GM10266 (cell line): Measurements from ENCODE around the gene ZBTB34.
A peak's percentile ranks its signal among the peaks of the same experiment; 100 is the strongest.

ENCODE experiments used
- DNase-seq: peaks from one replicate; pipeline ENCODE4 v3.0.0; 2012; ENCODE audit errors: extremely low spot score
- TF ChIP-seq, protein P1 (sequence below): IDR thresholded peaks from 2 replicates; pipeline ENCODE4 v1.5.1; 2012; ENCODE audit warnings: mild to moderate bottlenecking, low read depth; ENCODE audit not compliant: control insufficient read depth, insufficient read depth; ENCODE audit errors: missing control alignments

The ZBTB34 gene

DNA sequence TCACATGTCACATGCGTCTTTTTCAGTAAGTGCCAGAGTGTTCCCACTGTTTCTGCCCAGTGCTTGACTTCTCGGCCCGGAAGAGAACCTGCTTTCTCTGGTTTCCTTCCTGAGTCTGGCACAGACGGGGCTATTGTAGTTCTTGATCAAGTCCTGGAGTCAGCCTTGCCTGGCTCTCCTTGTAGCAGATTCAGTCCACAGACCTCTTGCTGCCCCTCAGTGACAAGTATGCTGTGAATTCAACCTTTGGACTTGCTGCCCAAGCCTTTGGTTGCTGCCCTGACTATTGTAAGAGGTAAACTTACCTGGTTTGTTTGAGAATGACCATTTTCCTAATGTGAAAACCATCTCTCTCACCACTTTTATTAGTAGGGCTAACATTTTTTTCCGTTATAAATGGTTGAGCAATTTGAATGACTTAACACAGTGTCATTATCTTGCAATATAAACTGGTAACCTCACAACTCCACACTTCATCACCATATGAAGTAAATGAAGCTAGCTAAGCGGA is 24.7 kb downstream of the ZBTB34 start:
- TF ChIP-seq, protein P1, sequence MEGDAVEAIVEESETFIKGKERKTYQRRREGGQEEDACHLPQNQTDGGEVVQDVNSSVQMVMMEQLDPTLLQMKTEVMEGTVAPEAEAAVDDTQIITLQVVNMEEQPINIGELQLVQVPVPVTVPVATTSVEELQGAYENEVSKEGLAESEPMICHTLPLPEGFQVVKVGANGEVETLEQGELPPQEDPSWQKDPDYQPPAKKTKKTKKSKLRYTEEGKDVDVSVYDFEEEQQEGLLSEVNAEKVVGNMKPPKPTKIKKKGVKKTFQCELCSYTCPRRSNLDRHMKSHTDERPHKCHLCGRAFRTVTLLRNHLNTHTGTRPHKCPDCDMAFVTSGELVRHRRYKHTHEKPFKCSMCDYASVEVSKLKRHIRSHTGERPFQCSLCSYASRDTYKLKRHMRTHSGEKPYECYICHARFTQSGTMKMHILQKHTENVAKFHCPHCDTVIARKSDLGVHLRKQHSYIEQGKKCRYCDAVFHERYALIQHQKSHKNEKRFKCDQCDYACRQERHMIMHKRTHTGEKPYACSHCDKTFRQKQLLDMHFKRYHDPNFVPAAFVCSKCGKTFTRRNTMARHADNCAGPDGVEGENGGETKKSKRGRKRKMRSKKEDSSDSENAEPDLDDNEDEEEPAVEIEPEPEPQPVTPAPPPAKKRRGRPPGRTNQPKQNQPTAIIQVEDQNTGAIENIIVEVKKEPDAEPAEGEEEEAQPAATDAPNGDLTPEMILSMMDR = no peak
- no peak for DNase-seq

DNA sequence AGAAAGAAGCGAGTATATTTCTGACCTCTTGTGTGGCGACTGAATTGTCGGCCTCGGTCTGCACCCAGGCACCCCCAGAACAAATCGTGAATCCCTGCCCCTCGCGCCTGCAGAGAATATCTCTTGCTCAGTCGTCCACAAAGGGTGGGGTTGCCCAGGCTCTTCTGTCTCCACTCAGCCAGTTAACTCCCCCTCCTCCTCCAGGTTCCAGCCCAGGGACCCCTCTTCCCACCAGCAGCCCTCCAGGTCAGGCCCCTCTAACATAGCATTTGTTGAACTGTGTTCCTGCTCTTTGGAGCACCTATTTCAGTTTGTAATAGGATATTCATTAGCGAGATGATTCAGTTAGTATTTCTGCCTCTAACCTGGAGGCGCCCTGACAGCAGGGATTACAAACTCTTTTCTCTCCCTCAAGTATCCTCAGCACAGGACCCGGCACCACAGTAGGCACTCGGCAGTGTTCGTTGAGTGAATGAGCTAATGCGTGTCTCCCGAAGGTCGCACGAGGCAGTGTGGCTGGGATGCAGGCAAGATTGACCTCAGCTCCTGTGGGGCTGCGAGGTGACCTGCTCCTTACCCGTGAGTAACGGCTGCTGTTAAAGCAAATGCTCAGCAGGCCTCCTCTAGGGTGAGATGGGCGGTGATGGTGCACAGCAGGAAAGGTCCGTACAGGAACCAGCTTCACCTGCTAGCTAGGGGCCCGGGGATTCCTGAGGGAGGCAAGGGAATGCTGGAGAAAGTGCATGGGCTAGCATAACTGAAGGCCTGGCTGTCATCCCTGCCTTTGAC is 25.8 kb downstream of the ZBTB34 start:
- TF ChIP-seq, protein P1 = no peak
- DNase-seq = no peak

DNA sequence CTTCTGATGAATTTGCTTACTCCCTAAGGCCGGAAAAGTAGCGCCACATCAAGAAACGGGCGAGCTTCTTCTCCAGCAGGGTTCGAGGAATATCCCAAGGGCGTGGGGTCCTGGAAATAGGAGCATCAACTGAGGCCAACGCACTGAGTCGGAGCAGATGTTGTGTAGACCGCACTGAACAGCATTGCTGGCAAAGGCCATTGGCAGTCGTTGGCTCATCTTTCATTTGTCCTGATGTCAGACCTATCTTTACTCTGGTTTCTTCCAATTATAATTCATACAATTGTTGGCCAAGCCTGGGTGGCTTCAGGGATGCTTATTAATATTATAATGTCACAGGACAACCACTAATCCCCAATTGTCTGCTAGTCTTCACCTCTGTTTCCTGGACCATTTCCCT is 26.5 kb downstream of the ZBTB34 start:
- TF ChIP-seq, protein P1 = no peak
- no peak for DNase-seq

DNA sequence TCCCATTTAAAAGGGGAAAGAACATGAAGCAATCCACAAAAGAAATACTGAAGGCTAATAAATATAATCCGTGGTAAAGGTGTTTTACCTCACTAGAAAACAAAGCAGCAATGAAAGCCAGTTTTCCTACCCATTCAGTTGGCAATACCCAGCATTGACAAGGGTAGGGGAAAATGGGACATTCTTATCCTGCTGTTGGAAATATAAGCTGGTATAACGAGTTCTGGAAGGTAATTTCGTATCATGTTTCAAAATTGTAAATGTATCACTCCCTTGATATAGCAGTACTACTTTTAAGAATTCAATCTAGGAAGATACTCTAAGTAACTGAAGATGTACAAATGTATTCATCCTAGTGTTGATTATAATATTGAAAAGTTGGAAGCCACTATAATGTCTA is 31.2 kb downstream of the ZBTB34 start:
- no peak for DNase-seq
- TF ChIP-seq, protein P1 = no peak

DNA sequence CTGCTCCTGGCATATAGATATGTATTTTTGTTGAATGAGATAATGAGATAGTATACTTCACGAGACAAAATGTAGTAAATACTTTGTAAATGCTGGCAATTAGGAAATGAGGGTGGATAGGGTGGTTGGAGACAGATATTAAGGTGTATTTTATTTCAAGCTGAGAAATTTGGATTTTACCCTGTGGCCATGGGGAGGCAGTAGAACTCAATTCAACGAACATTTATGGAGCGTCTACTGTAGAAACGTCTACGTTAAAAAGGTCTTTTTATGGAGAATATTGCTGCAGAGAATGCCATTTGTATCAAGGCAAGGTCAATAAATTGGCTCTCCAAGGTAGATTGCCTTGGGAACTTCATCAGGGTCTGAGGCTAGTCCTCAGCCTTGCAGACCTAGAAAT is 32.6 kb downstream of the ZBTB34 start:
- no peak for DNase-seq
- TF ChIP-seq, protein P1 = peak; percentile 9

DNA sequence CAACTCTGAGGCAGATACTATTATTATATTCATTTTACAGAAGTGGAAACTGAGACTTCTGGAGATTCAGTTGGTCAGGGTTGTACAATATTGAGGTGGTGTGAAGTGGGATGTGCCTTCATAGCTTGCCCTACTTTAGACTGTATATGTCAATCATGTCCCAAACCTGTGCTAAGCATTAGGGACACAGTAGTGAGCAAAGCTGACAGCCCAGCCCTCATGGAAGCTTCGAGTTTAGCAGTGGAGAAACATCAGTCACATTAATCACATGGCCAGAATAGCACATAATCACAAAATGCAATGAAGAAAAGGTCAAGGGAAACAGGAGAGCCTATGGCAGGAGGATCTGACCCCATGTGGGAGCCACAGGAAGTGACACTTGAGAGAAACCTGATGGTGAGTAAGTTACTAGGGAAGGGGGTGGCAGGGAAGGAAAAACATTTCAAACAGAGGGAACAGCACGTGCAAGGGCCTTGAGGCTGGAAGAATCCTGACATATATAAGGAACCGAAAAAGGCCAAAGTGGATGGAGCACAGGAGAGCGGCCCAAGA is 33.7 kb downstream of the ZBTB34 start:
- TF ChIP-seq, protein P1 = no peak

DNA sequence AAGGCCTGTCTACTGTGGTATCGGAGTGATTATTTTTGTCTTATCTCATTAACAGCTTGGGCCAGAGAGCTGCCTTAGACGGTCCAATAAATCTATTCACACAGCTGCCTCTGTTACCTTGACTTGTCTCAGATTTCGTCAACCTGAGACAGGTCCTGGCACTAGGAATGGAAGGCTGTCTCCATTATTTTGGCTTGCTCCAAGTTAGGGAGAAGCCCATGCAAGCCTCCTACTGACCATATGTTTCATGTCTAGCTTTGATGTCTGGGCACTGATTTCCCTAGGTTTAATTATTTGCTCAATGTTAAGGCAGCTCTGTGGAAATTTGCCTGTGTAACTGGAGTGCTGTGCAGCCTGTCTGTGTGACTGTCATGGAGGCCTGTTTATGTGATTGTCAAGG is 41.8 kb downstream of the ZBTB34 start:
- DNase-seq = no peak
- TF ChIP-seq, protein P1 = no peak

More for the DNA sequence above, 33.7 kb downstream of the ZBTB34 start:
- no peak for DNase-seq
